ENCODE data around the gene NFYC. TPM values are rescaled to one million over a fixed set of nuclear protein-coding genes. Genes with fewer than 3 reads are reported as not detected.

NFYC gene
- total and polyA plus RNA-seq, 2 experiments from 2014 or later = 124 to 149 TPM

- Histone ChIP-seq H3K27ac (peak overlapping the region; percentile 100), H3K27me3 (no peaks in the 10 kb centered on the region), H3K36me3 (no peaks in the 10 kb centered on the region), H3K4me3 (peak overlapping the region; percentile 94), H3K4me1 (ENCODE audit: low read depth) (peaks cover 14% of the 10 kb centered on the region), H3K9me3 (ENCODE audit: low read depth) (no peaks in the 10 kb centered on the region)
- DNase-seq (ENCODE audit: low read depth in 1 of 2, low spot score in 1 of 2) = peak; percentile 46 to 47
- no peak for TF ChIP-seq CTCF (IDR thresholded peaks at IDR 0.05; ENCODE audit: low read depth, low read length)
These were observed 958 bp downstream of the NFYC start for GRCh38 chr1:40692429-40692895.

DNA sequence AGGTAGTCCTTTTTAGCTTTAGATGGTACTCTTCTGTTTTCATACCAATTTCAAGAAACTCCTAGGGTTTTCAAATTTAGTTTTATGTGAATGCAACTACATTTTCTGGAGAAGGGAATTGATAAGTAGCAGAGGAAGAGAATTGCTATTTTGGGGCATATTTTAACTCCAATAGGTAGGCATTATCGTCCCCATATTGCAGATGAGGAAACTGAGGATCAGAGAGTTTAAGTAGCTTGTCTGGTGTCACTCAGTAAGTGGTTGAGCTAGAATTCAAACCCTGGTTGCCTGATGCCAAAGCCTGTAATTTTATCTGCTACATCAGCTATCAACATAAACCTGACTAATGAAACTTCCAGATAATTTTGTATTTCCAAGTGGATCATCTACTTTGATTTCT is 1.9 kb downstream of the NFYC start:
- Histone ChIP-seq H3K9me3 (ENCODE audit: low read depth) (no peaks in the 10 kb centered on the region), H3K4me3 (no peak overlapping the region), H3K36me3 (no peaks in the 10 kb centered on the region), H3K27me3 (no peaks in the 10 kb centered on the region), H3K4me1 (ENCODE audit: low read depth) (peaks cover 14% of the 10 kb centered on the region), H3K27ac (peak overlapping the region; percentile 100)
- TF ChIP-seq CTCF (IDR thresholded peaks at IDR 0.05; ENCODE audit: low read depth, low read length) = no peak
- no peak for DNase-seq (ENCODE audit: low read depth in 1 of 2, low spot score in 1 of 2)

DNA sequence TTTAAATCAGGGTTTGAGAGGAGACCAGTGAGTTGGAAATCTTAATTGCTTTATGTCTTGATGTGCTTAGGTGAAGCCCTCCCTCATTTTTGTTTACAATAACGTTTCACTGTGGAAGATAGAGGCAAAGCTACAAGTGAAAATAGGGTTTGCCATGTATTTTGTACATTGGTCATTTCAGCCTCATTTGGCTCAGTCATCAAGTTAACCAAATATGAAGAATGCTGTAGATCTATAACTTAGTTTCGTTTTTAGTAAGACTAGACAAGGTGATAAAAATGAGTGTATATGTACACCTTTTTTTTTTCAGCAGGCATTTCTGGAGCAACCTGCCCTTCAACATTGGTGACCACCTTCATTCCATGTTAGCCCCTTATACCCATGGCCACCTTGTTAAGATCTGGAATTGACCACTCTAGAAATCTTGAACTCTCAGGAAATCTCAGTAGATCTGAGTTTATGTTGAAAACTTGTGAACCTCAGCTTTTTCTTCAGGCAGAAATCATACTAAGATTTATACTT is 2.9 kb downstream of the NFYC start:
- no peak overlapping the region for H3K27ac ChIP-seq
- no peaks in the 10 kb centered on the region for H3K36me3 ChIP-seq
- no peak for DNase-seq (ENCODE audit: low read depth in 1 of 2, low spot score in 1 of 2)
- TF ChIP-seq CTCF (IDR thresholded peaks at IDR 0.05; ENCODE audit: low read depth, low read length) = no peak
- H3K4me1 ChIP-seq (ENCODE audit: low read depth) = peaks cover 14% of the 10 kb centered on the region
- H3K27me3 ChIP-seq = no peaks in the 10 kb centered on the region
- H3K9me3 ChIP-seq (ENCODE audit: low read depth) = no peaks in the 10 kb centered on the region
- H3K4me3 ChIP-seq = no peak overlapping the region

- H3K36me3 ChIP-seq = no peaks in the 10 kb centered on the region
- no peak for DNase-seq (ENCODE audit: low read depth in 1 of 2, low spot score in 1 of 2)
- TF ChIP-seq CTCF (IDR thresholded peaks at IDR 0.05; ENCODE audit: low read depth, low read length) = no peak
- no peaks in the 10 kb centered on the region for H3K9me3 ChIP-seq (ENCODE audit: low read depth)
- no peak overlapping the region for H3K4me3 ChIP-seq
- peaks cover 6% of the 10 kb centered on the region for H3K4me1 ChIP-seq (ENCODE audit: low read depth)
- no peaks in the 10 kb centered on the region for H3K27me3 ChIP-seq
- no peak overlapping the region for H3K27ac ChIP-seq
These were observed 4.8 kb downstream of the NFYC start for GRCh38 chr1:40696294-40696693.

- Histone ChIP-seq H3K27me3 (no peaks in the 10 kb centered on the region), H3K4me1 (ENCODE audit: low read depth) (peaks cover 6% of the 10 kb centered on the region), H3K36me3 (no peaks in the 10 kb centered on the region), H3K27ac (no peak overlapping the region), H3K4me3 (no peak overlapping the region), H3K9me3 (ENCODE audit: low read depth) (no peaks in the 10 kb centered on the region)
- DNase-seq (ENCODE audit: low read depth in 1 of 2, low spot score in 1 of 2) = no peak
- no peak for TF ChIP-seq CTCF (IDR thresholded peaks at IDR 0.05; ENCODE audit: low read depth, low read length)
These were observed 5.9 kb downstream of the NFYC start for GRCh38 chr1:40697436-40697835.
